Measurements from ENCODE around the gene QPCT. TPM values are rescaled to one million over a fixed set of nuclear protein-coding genes. Genes with fewer than 3 reads are reported as not detected.
A peak's percentile ranks its signal among the peaks of the same experiment; 100 is the strongest.
"Not testable (repeated sequence)": the region's sequence is repeated elsewhere in the genome, so short reads cannot be mapped to it uniquely, and the experiment has no call there.

QPCT gene
- total RNA-seq, 2 donors from 2014 or later, result 1.5 TPM; not detected in 1

GRCh38 chr2:37392428-37392827 lies 48.0 kb downstream of the QPCT start:
- ATAC-seq, result no peak
- Mint-ChIP-seq H3K9me3 (peaks cover 0 to 8% of the 10 kb centered on the region in 2 donors), H3K36me3 (peaks cover 0 to 9% of the 10 kb centered on the region in 2 donors)

GRCh38 chr2:37394263-37394662 lies 49.8 kb downstream of the QPCT start:
- ATAC-seq (no peak), DNase-seq (ENCODE audit: low spot score in 2 of 2) (no peak)
- Mint-ChIP-seq H3K27ac (no peak overlapping the region), H3K9me3 (peaks cover 0 to 8% of the 10 kb centered on the region in 2 donors), H3K36me3 (peaks cover 0 to 9% of the 10 kb centered on the region in 2 donors)

More at GRCh38 chr2:37392428-37392827, 48.0 kb downstream of the QPCT start:
- H3K27ac Mint-ChIP-seq, result no peak overlapping the region
- DNase-seq (ENCODE audit: low spot score in 2 of 2), result no peak

- H3K27ac Mint-ChIP-seq, result no peak overlapping the region
- ATAC-seq (no peak), DNase-seq (ENCODE audit: low spot score in 2 of 2) (no peak)
- peaks cover 0 to 8% of the 10 kb centered on the region in 2 donors for H3K9me3 Mint-ChIP-seq
- H3K36me3 Mint-ChIP-seq, result peaks cover 0 to 9% of the 10 kb centered on the region in 2 donors
These were observed 50.5 kb downstream of the QPCT start for GRCh38 chr2:37394796-37395555.

GRCh38 chr2:37396890-37397565 lies 52.6 kb downstream of the QPCT start:
- DNase-seq (ENCODE audit: low spot score in 2 of 2) (no peak), ATAC-seq (no peak)
- peaks cover 0 to 7% of the 10 kb centered on the region in 2 donors for H3K36me3 Mint-ChIP-seq
- peaks cover 0 to 8% of the 10 kb centered on the region in 2 donors for H3K9me3 Mint-ChIP-seq
- no peak overlapping the region for H3K27ac Mint-ChIP-seq

- ATAC-seq, result no peak
These were observed 54.6 kb downstream of the QPCT start for GRCh38 chr2:37398990-37399389.

GRCh38 chr2:37400041-37400440 lies 55.6 kb downstream of the QPCT start:
- H3K9me3 Mint-ChIP-seq, result no peaks in the 10 kb centered on the region
- no peak for ATAC-seq
- DNase-seq (ENCODE audit: low spot score in 2 of 2), result no peak
- peaks cover 0 to 4% of the 10 kb centered on the region in 2 donors for H3K36me3 Mint-ChIP-seq
- H3K27ac Mint-ChIP-seq, result no peak overlapping the region

More at GRCh38 chr2:37398990-37399389, 54.6 kb downstream of the QPCT start:
- H3K9me3 Mint-ChIP-seq, result no peaks in the 10 kb centered on the region
- H3K36me3 Mint-ChIP-seq, result no peaks in the 10 kb centered on the region
- no peak overlapping the region for H3K27ac Mint-ChIP-seq
- no peak for DNase-seq (ENCODE audit: low spot score in 2 of 2)

- H3K36me3 Mint-ChIP-seq, result peaks cover 0 to 4% of the 10 kb centered on the region in 2 donors
- H3K27ac Mint-ChIP-seq, result no peak overlapping the region
- ATAC-seq (no peak), DNase-seq (ENCODE audit: low spot score in 2 of 2) (no peak)
- H3K9me3 Mint-ChIP-seq, result no peaks in the 10 kb centered on the region
These were observed 58.2 kb downstream of the QPCT start for GRCh38 chr2:37402636-37403035.

GRCh38 chr2:37405781-37406180 lies 61.4 kb downstream of the QPCT start:
- no peaks in the 10 kb centered on the region for H3K9me3 Mint-ChIP-seq
- H3K36me3 Mint-ChIP-seq, result peaks cover 0 to 4% of the 10 kb centered on the region in 2 donors
- ATAC-seq (no peak), DNase-seq (ENCODE audit: low spot score in 2 of 2) (no peak)
- H3K27ac Mint-ChIP-seq, result no peak overlapping the region

- Mint-ChIP-seq H3K27ac (no peak overlapping the region), H3K9me3 (no peaks in the 10 kb centered on the region), H3K36me3 (no peaks in the 10 kb centered on the region)
- no peak for ATAC-seq
- no peak for DNase-seq (ENCODE audit: low spot score in 2 of 2)
These were observed 67.8 kb downstream of the QPCT start for GRCh38 chr2:37412231-37412630.

GRCh38 chr2:37413911-37414469 lies 69.6 kb downstream of the QPCT start:
- H3K36me3 Mint-ChIP-seq; H3K9me3 Mint-ChIP-seq; DNase-seq (ENCODE audit: low spot score in 2 of 2); H3K27ac Mint-ChIP-seq: not testable (repeated sequence)
- ATAC-seq, result peak in 1 of 2 donors; percentile 9

- ATAC-seq (peak in 1 of 2 donors; percentile 53), DNase-seq (ENCODE audit: low spot score in 2 of 2) (no peak)
These were observed 70.1 kb downstream of the QPCT start for GRCh38 chr2:37414470-37414949.

GRCh38 chr2:37415128-37415820 lies 70.8 kb downstream of the QPCT start:
- ATAC-seq, result no peak
- H3K9me3 Mint-ChIP-seq, result no peaks in the 10 kb centered on the region
- no peak for DNase-seq (ENCODE audit: low spot score in 2 of 2)
- H3K36me3 Mint-ChIP-seq, result no peaks in the 10 kb centered on the region
- no peak overlapping the region for H3K27ac Mint-ChIP-seq

More at GRCh38 chr2:37414470-37414949, 70.1 kb downstream of the QPCT start:
- no peaks in the 10 kb centered on the region for H3K36me3 Mint-ChIP-seq
- H3K9me3 Mint-ChIP-seq, result no peaks in the 10 kb centered on the region
- no peak overlapping the region for H3K27ac Mint-ChIP-seq

- ATAC-seq, result no peak
- Mint-ChIP-seq H3K36me3 (no peaks in the 10 kb centered on the region), H3K9me3 (no peaks in the 10 kb centered on the region), H3K27ac (no peak overlapping the region)
- DNase-seq (ENCODE audit: low spot score in 2 of 2), result no peak
These were observed 72.9 kb downstream of the QPCT start for GRCh38 chr2:37417321-37417720.

GRCh38 chr2:37418956-37419355 lies 74.5 kb downstream of the QPCT start:
- Mint-ChIP-seq H3K9me3 (peaks cover 0 to under 1% of the 10 kb centered on the region in 2 donors), H3K27ac (no peak overlapping the region), H3K36me3 (no peaks in the 10 kb centered on the region)
- ATAC-seq (no peak), DNase-seq (ENCODE audit: low spot score in 2 of 2) (no peak)

GRCh38 chr2:37421686-37422085 lies 77.3 kb downstream of the QPCT start:
- Mint-ChIP-seq H3K36me3 (no peaks in the 10 kb centered on the region), H3K9me3 (peaks cover 0 to 6% of the 10 kb centered on the region in 2 donors), H3K27ac (no peak overlapping the region)
- ATAC-seq (no peak), DNase-seq (ENCODE audit: low spot score in 2 of 2) (no peak)

- DNase-seq (ENCODE audit: low spot score in 2 of 2) (no peak), ATAC-seq (no peak)
- peaks cover 0 to 6% of the 10 kb centered on the region in 2 donors for H3K9me3 Mint-ChIP-seq
- H3K27ac Mint-ChIP-seq, result no peak overlapping the region
- H3K36me3 Mint-ChIP-seq, result no peaks in the 10 kb centered on the region
These were observed 78.4 kb downstream of the QPCT start for GRCh38 chr2:37422816-37423215.
